A549 (cell line): ENCODE data around the gene CHST5.
A peak's percentile ranks its signal among the peaks of the same experiment; 100 is the strongest.

Experiments used
- CEBPB ChIP-seq, 2 experiments: fragments of >200 bp in 1 of 2; sonication (Bioruptor Twin) in 1 of 2; formaldehyde crosslinking in 1 of 2; IDR thresholded peaks; 2 replicates each; pipeline ENCODE4 v1.6.1; 2012 to 2016
- CHD4 ChIP-seq: fragments of 200-600 bp; sonication (generic); IDR thresholded peaks from 2 replicates; pipeline ENCODE4 v1.6.1; 2016; ENCODE audit warnings: antibody characterized with exemption, mild to moderate bottlenecking, borderline replicate concordance
- CTCF ChIP-seq: fragments of >200 bp; sonication (Bioruptor Twin); formaldehyde crosslinking; IDR thresholded peaks from 3 replicates; pipeline ENCODE4 v1.5.1; 2016
- E2F6 ChIP-seq: IDR thresholded peaks from 2 replicates; pipeline ENCODE4 v1.6.1; 2012; ENCODE audit warnings: low read depth, borderline replicate concordance
- ELK1 ChIP-seq: fragments of 150-350 bp; IDR thresholded peaks from 2 replicates; pipeline ENCODE4 v1.6.1; 2014; ENCODE audit warnings: low read depth, mild to moderate bottlenecking, low read length
- JUN ChIP-seq, 2 experiments: fragments of >200 bp; sonication (Bioruptor Twin); formaldehyde crosslinking; IDR thresholded peaks; 2 replicates in 1 of 2; 3 replicates in 1 of 2; pipeline ENCODE4 v1.6.1; 2016 to 2017
- MAX ChIP-seq: IDR thresholded peaks from 2 replicates; pipeline ENCODE4 v1.6.1; 2012
- POLR2A ChIP-seq: IDR thresholded peaks from 2 replicates; pipeline ENCODE4 v1.6.1; 2012; ENCODE audit warnings: mild to moderate bottlenecking, low read length
- ZSCAN20 ChIP-seq: fragments of 250-450 bp; sonication (Bioruptor Pico); IDR thresholded peaks from 2 replicates; pipeline ENCODE4 v1.8.0; 2022; ENCODE audit warnings: mild to moderate bottlenecking, moderate library complexity

GRCh38 chr16:75555213-75555706 lies 19.4 kb upstream of the CHST5 start:
- TF ChIP-seq MAX (no peak), CEBPB (IDR thresholded peaks at IDR 0.05) (no peak), CTCF (no peak), POLR2A (0 out of 2 replicates have a peak, but pooled peaks have one; percentile 17), ZSCAN20 (no peak), ELK1 (no peak), E2F6 (no peak; the same call in 1 of the 2 replicates), JUN (IDR thresholded peaks at IDR 0.05) (no peak), CHD4 (no peak)
